HG03565 (cell line): ENCODE measurements around the gene M6PR.
"Not testable (repeated sequence)": the region's sequence is repeated elsewhere in the genome, so short reads cannot be mapped to it uniquely, and the experiment has no call there.

Experiments
- ATAC-seq: cut with Tn5 transposase; IDR thresholded peaks from one replicate; pipeline ENCODE4 v1.9.1; 2021; ENCODE audit warnings: mild to moderate bottlenecking, moderate library complexity; ENCODE audit not compliant: unreplicated experiment

M6PR gene

DNA sequence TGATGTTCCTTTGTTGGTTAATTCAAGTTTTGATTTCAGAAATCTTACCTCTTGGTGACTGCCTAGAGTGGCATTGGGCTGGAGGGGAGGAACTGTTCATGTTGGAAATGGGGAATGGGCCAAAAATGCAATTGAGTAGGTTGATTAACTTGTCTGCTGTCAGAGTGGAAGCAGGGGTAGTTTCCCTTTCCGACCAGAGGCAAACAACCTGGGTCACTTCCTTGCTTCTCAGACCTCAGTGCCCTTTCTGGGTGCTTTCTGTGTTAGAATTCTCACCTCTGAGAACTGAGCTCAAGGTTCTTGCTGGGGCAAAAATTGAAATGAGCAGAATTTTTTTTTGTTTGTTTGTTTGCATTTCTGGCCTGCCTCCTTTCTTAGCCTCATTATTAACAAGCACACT lies 2.3 kb upstream of the M6PR start:
- ATAC-seq: no peak

GRCh38 chr12:8950702-8951478 lies 1.4 kb upstream of the M6PR start:
- no peak for ATAC-seq

GRCh38 chr12:8950221-8950527 lies 729 bp upstream of the M6PR start:
- no peak for ATAC-seq

DNA sequence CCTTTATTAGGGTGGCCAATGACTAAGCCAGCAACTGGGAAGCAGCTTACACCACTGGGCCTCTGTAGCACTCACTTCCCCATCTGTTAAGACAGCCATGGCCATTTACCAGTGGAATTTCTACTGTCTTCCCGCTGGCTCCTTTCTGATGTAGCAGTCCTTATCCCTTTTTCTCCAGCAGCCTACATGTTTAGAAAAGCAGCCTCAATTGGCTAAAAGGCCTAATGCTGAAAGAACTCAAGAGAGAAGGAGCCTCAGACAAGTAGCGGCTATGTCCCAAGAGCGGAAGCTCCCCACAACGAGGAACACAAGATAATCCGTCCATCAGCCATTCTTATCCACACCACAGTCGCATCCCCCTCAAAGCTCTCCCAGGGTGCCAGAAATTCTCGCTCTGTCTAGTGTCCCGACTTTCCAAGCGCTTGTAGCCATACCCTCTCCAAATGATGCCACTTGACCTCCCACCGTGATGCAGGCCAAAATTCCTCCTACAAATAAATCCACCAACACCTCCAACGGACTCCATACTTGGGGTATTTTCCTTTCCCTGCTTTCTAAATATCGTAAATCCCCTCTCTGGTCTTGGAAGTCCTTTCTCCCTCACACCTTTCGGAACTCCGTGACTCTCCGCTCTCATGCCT lies 624 bp downstream of the M6PR start:
- ATAC-seq: no peak

GRCh38 chr12:8947737-8948136 lies 1.7 kb downstream of the M6PR start:
- no peak for ATAC-seq

DNA sequence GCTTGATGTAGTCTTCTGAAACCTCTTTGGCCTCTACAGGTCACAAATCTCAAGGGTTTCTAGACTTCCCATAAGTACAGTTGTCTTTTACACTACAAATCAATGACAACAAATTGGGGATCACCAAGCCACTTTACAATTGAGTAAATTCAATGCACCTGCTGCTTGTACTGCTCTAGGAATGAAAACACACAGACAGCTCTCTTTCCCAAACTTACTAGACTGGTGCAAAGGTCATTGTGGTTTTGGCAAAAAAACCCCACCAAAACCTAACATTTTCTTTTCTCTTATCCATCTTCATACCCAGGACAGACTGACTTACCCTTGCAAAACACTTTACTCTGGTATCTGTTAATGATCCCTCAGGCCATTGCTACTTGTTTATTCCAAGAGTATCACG lies 2.7 kb downstream of the M6PR start:
- ATAC-seq: no peak

DNA sequence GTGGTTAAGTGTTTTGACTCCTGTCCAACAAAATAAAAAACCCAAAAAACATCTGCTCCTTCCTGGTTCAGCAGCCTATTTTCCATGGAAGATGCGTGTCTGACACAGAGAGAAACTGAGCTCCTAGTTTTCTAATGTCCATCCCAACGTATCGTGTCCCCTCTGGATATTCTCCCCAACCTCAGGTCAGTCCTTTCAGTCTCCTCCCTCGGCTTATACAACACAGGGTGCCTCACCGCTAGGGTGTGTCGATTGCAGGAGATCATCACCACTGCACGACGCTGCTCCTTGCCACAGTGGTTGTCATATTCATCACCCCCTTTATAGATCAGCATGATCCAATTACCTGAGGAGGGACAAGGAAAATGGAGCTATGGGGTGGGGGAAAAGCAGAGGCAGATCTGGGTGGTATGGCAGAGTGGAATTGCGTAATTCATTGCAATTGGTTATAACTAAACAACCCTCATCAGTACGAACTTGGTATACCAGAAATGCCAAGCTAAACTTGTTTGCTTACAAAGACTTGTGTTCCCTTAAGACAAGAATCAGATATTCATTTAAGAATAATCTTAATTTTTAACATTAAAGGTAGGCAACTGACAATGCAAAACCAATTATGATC lies 5.8 kb downstream of the M6PR start:
- no peak for ATAC-seq

- no peak for ATAC-seq
Observed at GRCh38 chr12:8941691-8942478, 7.6 kb downstream of the M6PR start.

GRCh38 chr12:8937842-8938442 lies 11.5 kb downstream of the M6PR start:
- not testable (repeated sequence) for ATAC-seq

GRCh38 chr12:8936735-8937134 lies 12.7 kb downstream of the M6PR start:
- ATAC-seq: no peak

DNA sequence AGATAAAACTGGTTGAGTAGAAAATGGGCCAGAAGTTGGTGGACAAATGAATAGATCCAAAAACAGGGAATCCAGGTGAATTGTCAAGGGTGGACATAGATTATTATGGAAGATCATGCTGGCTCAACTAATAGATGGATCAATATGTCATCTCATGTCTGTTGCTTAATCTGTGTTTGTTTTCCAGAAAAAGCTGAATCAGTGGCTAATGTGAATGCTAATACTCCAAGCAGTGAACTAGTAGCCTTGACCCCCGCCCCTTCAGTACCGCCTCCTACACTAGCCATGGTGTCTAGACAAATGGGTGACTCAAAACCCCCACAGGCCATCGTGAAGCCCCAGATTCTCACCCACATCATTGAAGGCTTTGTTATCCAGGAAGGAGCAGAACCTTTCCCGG lies 15.4 kb downstream of the M6PR start:
- not testable (repeated sequence) for ATAC-seq

GRCh38 chr12:8932464-8932863 lies 17.0 kb downstream of the M6PR start:
- ATAC-seq: not testable (repeated sequence)

DNA sequence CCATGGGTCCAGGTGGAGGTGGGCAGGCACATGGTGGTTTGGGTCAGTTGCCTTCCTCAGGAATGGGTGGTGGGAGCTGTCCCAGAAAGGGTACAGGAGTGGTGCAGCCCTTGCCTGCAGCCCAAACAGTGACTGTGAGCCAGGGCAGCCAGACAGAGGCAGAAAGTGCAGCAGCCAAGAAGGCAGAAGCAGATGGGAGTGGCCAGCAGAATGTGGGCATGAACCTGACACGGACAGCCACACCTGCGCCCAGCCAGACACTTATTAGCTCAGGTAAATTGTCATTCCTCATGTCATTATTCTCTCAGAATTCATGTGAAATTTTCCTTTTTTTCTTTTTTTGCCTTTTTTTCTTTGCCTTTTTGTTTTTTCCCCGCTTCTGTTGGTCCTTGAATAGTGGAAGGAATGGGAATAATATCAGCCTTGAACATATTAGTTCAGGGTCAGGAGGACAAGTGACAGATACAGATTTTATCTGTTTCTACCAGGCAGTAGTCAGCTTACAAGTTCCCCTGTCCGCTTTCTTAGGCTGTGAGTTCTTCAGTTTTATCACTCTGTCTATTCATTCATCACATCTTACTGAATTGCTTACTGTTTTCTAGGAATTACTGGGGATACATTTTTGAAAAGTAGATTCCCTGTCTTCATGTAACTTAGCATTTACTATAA lies 18.7 kb downstream of the M6PR start:
- not testable (repeated sequence) for ATAC-seq

DNA sequence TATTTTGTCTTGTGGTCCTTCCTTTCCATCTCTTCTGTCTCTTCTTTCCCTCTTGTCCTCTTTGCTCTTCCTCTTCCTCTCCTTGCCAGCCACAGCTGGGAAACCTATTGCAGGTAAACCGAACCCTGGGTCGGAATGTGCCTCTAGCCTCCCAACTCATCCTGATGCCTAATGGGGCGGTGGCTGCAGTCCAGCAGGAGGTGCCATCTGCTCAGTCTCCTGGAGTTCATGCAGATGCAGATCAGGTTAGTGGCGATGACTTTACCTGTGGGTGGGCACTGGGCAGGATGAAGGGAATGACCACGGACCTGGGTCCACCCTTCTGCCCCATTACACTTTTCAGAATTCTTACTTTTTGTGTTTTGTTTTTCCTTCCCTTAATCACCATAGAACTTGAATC lies 26.9 kb downstream of the M6PR start:
- ATAC-seq: no peak

- not testable (repeated sequence) for ATAC-seq
Observed at GRCh38 chr12:8919643-8920042, 29.8 kb downstream of the M6PR start.

GRCh38 chr12:8917751-8918150 lies 31.7 kb downstream of the M6PR start:
- ATAC-seq: no peak

DNA sequence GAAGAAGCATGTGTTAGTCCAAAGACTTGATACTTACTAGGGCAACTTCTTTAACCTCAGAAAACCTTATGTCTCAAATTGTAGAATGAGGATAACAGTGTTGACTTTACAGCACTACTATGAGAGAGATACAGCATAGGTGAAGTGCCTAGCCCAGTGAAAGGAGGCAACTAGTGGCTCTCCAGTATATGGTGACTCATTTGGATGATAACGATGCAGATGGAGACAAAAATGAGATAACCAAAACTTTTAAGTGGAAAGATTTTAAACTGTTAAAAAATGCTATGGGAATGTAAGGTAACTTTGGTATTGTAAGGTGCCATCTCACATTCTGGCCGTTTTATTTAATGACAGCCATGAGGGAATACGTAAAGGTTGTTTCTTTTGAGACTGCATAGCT lies 32.4 kb downstream of the M6PR start:
- no peak for ATAC-seq

GRCh38 chr12:8916154-8916553 lies 33.3 kb downstream of the M6PR start:
- ATAC-seq: no peak

DNA sequence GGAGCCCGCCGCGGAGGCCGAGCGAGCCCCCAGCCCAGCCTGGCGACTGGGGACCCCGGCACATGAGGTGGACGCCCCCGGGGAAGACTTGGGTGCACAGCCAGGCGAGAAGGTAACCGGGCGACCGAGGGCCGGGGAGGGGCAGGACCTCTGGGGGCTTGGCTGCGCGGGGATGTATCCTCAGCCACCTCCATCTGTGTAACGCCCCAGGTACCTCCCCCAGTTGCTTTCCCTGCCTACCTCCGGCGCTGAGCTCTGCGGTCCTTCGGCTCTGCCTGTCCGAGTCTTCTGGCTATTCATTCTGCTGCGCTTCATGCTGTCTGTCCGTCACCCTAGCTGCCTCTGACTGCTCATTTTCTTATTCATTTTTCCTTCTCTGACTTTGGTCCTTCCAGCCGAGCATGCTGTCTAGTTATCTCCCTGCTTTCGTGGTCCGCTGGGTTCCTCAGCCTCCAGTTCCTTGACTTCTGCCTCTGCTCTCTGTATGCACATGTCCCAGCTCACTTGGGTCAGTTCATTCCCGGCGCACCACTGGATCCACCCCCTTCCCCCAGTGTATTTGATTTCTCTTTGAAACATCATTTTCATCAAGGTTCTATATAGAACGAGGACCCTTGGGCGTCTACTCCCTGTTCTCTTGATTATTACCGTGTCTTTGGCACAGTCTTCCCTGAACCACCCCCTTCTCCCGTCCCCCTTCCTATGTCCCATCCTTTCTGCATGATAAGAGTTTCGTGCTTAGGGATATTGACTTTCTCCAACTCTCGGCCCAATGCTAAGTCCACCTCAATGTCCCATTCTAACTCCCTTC lies 34.5 kb downstream of the M6PR start:
- ATAC-seq: peak; percentile 33
